Subcutaneous preadipocyte (primary cell): Measurements from ENCODE around the gene BNIP2. TPM values are rescaled to one million over a fixed set of nuclear protein-coding genes. Genes with fewer than 3 reads are reported as not detected.

Source experiments
- total RNA-seq: library from RNA; depleted of rRNA; stranded (reverse); fragments of >200 nt; gene quantifications from 2 replicates; pipeline ENCODE4 v1.2.3, GENCODE V29; 2012

The BNIP2 gene, protein sequence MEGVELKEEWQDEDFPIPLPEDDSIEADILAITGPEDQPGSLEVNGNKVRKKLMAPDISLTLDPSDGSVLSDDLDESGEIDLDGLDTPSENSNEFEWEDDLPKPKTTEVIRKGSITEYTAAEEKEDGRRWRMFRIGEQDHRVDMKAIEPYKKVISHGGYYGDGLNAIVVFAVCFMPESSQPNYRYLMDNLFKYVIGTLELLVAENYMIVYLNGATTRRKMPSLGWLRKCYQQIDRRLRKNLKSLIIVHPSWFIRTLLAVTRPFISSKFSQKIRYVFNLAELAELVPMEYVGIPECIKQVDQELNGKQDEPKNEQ
- total RNA-seq, result 71.0 and 101 TPM in 2 replicates

GRCh38 chr15:59688782-59689625 lies at the start of gene BNIP2:
Gene BNIP2, minus strand, starts transcription at chr15:59689320. Its CDS starts 6,863 bp downstream, at chr15:59682457.

GRCh38 chr15:59656897-59657634 lies 32.1 kb downstream of the BNIP2 start, which contains the start of gene GTF2A2:
Gene GTF2A2, minus strand, starts transcription at chr15:59657515. Its CDS starts 5,238 bp downstream, at chr15:59652277.

DNA sequence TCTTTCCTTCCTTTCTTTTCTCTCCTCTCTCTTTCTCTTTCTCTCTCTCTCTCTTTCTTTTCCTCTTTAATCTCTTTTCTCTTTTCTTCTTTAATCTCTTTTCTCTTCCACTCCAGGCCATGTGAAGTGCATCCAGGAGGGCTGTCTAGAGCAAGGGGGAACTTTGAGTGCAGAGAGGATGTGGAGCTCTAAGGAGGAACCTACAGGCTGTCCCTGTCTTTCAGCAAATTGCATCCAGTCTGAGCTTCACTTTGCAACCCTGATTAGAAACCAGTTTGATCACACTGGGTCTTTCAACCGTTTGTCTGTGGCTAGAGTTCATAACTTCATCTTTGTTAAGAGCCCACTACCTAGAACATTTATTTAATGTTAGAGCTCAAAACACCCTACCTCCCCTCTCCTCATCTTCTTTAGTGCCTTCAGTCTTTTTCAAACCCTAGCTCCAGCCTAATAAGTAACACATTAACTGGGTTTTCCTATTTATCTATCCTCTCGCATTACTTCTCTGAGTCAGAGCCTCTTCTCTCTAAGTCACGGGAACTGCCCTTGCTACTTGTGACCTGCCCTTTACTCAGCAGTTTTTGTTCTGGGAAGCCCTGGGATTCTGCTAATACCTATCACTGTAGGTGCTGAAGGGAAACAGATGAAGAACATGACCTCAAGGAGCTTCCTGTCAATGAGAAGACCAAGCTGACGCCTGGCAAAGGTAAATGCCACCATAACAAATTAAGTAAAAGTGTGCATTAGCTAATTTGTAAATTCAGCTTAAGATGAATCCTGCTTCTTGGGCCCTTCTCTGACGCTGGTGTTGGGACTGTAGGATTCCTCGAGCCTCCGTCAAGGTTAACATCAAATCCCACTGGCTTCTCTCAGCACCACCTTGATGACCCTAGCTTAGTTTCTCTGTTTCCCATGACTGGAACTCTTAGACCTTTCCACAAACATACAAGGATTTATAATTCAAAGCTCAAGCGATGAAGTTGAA lies 77.6 kb downstream of the BNIP2 start, which contains the start of gene GCNT3:
Gene GCNT3, plus strand, starts transcription at position 508 of the 985 bp plus-strand sequence. CDS start 6,456 bp downstream, outside the sequence.

Other genes with a start within 250 kb of the BNIP2 start
- gene GCNT3, start 77.5 kb downstream of the BNIP2 start, total RNA-seq, result 0.37 and 0.39 TPM in 2 replicates
- gene GTF2A2, start 31.8 kb downstream of the BNIP2 start, total RNA-seq, result 19.1 and 28.3 TPM in 2 replicates